ENCODE data around the gene PSMB4. TPM values are rescaled to one million over a fixed set of nuclear protein-coding genes. Genes with fewer than 3 reads are reported as not detected.

The PSMB4 gene
- total RNA-seq, 6 experiments from 2014 or later, result 125 to 174 (median 151) TPM

- 31% methylated on average over 4 of the region's 4 CpGs for WGBS (ENCODE audit: insufficient coverage, low coverage, low lambda C conversion rate, missing lambda C conversion rate)
- Histone ChIP-seq H3K9me3 (no peaks in the 10 kb centered on the region), H3K27me3 (no peaks in the 10 kb centered on the region), H3K4me1 (peaks cover 0 to 13% (median 0%) of the 10 kb centered on the region in 4 donors), H3K27ac (peak overlapping the region in 1 of 3 donors; percentile 9), H3K36me3 (peaks cover 0 to 12% (median 2%) of the 10 kb centered on the region in 4 donors), H3K4me3 (no peak overlapping the region)
- TF ChIP-seq CTCF (IDR thresholded peaks at IDR 0.05) (peak; percentile 69 to 78 (median 73)), POLR2A (IDR thresholded peaks at IDR 0.05) (no peak)
- intact Hi-C loops (cut with DNase I), result loop anchor here in 1 of 2 donors (10.0 kb wide), 1 partner anchor 91 kb away; no protein-coding TSS in a partner anchor
- ATAC-seq (peak; percentile 93 to 98 (median 95)), DNase-seq (peak in 1 of 3 donors; percentile 53)
These were observed 44.7 kb downstream of the PSMB4 start for GRCh38 chr1:151443846-151444782.

DNA sequence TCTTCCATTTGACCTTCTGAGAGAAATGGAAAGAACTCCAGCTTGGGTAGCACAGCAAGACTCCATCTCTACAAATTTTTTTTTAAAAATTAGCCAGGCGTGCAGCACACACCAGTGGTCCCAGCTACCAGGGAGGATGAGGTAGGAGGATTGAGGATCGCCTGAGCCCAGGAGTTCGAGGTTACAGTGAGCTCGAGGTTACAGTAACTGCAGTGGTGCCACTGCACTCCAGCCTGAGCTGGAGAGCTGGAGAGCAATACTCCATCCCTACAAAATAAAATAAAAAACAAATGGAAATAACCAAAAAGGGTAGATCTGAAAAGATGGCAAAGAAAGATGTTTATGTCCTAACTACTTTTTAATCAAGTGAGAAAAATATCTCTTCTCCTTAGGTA is 45.4 kb downstream of the PSMB4 start:
- ATAC-seq (no peak), DNase-seq (no peak)
- TF ChIP-seq CTCF (IDR thresholded peaks at IDR 0.05), result no peak
- no peak for TF ChIP-seq POLR2A (IDR thresholded peaks at IDR 0.05)
- no peaks in the 10 kb centered on the region for H3K9me3 ChIP-seq
- H3K36me3 ChIP-seq, result peaks cover 0 to 5% (median 2%) of the 10 kb centered on the region in 4 donors
- intact Hi-C loops (cut with DNase I), result loop anchor here in 1 of 2 donors (10.0 kb wide), 1 partner anchor 90 kb away; no protein-coding TSS in a partner anchor
- no peak overlapping the region for H3K4me3 ChIP-seq
- 71% methylated on average over 4 of the region's 4 CpGs for WGBS (ENCODE audit: insufficient coverage, low coverage, low lambda C conversion rate, missing lambda C conversion rate)
- H3K4me1 ChIP-seq, result peaks cover 0 to 13% (median 0%) of the 10 kb centered on the region in 4 donors
- no peak overlapping the region for H3K27ac ChIP-seq
- H3K27me3 ChIP-seq, result no peaks in the 10 kb centered on the region

- H3K36me3 ChIP-seq, result no peaks in the 10 kb centered on the region
- ATAC-seq (no peak), DNase-seq (no peak)
- WGBS (ENCODE audit: insufficient coverage, low coverage, low lambda C conversion rate, missing lambda C conversion rate), result 39% methylated on average over 2 of the region's 2 CpGs
- intact Hi-C loops (cut with DNase I), result loop anchor here in 1 of 2 donors (10.0 kb wide), 1 partner anchor 87 kb away; no protein-coding TSS in a partner anchor
- no peaks in the 10 kb centered on the region for H3K27me3 ChIP-seq
- no peak overlapping the region for H3K4me3 ChIP-seq
- no peak overlapping the region for H3K27ac ChIP-seq
- TF ChIP-seq CTCF (IDR thresholded peaks at IDR 0.05) (no peak), POLR2A (IDR thresholded peaks at IDR 0.05) (no peak)
- H3K9me3 ChIP-seq, result no peaks in the 10 kb centered on the region
- peaks cover 0 to 13% (median 0%) of the 10 kb centered on the region in 4 donors for H3K4me1 ChIP-seq
These were observed 48.3 kb downstream of the PSMB4 start for GRCh38 chr1:151447696-151448095.

Small RNAs within 50 kb of the gene (small RNA-seq; reads per million reads assigned to genes)
- 0.26 to 0.68 reads per million in 2 experiments for gene RNY4P25

Other genes with a start within 250 kb of the PSMB4 start
- gene TNFAIP8L2, start 242.9 kb upstream of the PSMB4 start, total RNA-seq, result 1 to 10 TPM; 1.1 to 4.2 (median 2.2) TPM
- 1 to 10 TPM; 2.7 to 6.4 (median 4.5) TPM for gene LYSMD1, start 233.7 kb upstream of the PSMB4 start, total RNA-seq
- 10 to 100 TPM in 2 of 6 experiments, 1 to 10 TPM in 4; 7.5 to 13.2 (median 8.5) TPM for gene SCNM1, start 233.4 kb upstream of the PSMB4 start, total RNA-seq
- not detected for gene TMOD4, start 223.6 kb upstream of the PSMB4 start, total RNA-seq
- 10 to 100 TPM; 10.0 to 19.2 (median 14.7) TPM for gene VPS72, start 209.4 kb upstream of the PSMB4 start, total RNA-seq
- gene PIP5K1A, start 201.0 kb upstream of the PSMB4 start, total RNA-seq, result 10 to 100 TPM; 13.9 to 22.1 (median 17.2) TPM
- 10 to 100 TPM; 72.2 to 95.6 (median 79.1) TPM for gene PSMD4, start 144.8 kb upstream of the PSMB4 start, total RNA-seq
- 10 to 100 TPM in 3 of 6 experiments, 1 to 10 TPM in 3; 7.6 to 14.2 (median 10.1) TPM for gene ZNF687, start 117.3 kb upstream of the PSMB4 start, total RNA-seq
- gene PI4KB, start 72.2 kb upstream of the PSMB4 start, total RNA-seq, result 10 to 100 TPM; 20.0 to 24.7 (median 22.7) TPM
- gene RFX5, start 52.3 kb upstream of the PSMB4 start, total RNA-seq, result 10 to 100 TPM in 5 of 6 experiments, 1 to 10 TPM in 1; 9.8 to 23.0 (median 16.8) TPM
- gene SELENBP1, start 26.9 kb upstream of the PSMB4 start, total RNA-seq, result 100 to 1,000 TPM in 4 of 6 experiments, 10 to 100 TPM in 2; 83.4 to 423 (median 208) TPM
- gene POGZ, start 59.9 kb downstream of the PSMB4 start, total RNA-seq, result 10 to 100 TPM; 13.5 to 44.9 (median 29.9) TPM
- gene CGN, start 111.8 kb downstream of the PSMB4 start, total RNA-seq, result 10 to 100 TPM; 15.9 to 65.4 (median 38.6) TPM
- 1 to 10 TPM; 1.6 to 8.0 (median 3.1) TPM for gene TUFT1, start 140.7 kb downstream of the PSMB4 start, total RNA-seq
- gene SNX27, start 212.5 kb downstream of the PSMB4 start, total RNA-seq, result 10 to 100 TPM; 14.9 to 21.4 (median 16.9) TPM

Data from right lobe of liver (tissue), 6 donors.